GM20431 (cell line): ENCODE results near the gene NRDE2.

Experiments used
- in situ Hi-C: fragments of 300-500 bp; cut with MseI, MboI; formaldehyde crosslinking; loops from one replicate; pipeline ENCODE4 v1.15.0; 2020; ENCODE audit warnings: low sequenced_read_pairs; ENCODE audit not compliant: unreplicated experiment

The NRDE2 gene

DNA sequence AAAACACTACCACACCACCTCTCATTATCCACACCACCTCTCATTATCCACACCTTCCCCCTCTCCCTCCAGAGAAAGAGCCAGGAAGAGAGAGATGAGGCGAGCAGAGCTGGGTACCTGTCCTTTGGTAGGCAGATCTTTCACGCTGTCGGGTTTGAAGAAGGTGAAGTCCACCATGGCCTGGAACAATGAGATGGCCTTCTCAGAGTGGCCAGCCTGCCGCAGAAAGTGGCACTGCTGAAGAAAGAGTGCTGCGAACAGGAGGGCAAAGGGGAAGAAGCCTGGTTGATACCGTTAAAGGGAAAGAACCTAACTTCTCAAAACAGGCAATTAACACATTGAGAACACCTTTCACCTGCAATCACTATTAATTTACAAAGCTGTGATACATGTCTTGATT lies 30.6 kb downstream of the NRDE2 start:
- in situ Hi-C loops: no loop called here

DNA sequence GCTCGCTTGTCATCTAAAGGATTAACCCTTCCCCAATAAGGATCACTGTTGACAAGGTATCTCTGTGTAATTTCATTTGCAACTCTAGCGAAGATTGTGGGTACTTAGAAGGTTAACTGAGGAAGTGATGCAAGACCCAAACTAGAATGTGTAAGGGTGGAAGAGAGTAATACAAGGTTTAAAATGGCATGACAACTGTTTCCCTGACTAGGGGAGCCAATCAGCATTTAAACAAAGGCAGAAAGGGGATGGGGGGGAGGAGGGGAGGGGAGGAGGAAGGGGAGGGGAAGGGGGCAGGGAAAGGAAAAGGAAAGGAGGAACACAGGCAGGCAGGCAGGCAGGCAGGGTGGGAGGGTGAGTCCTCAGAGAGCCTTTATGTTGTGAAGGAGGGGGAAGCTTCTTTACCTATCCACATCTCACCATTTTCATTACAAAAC lies 31.1 kb downstream of the NRDE2 start:
- in situ Hi-C loops: no loop called here

DNA sequence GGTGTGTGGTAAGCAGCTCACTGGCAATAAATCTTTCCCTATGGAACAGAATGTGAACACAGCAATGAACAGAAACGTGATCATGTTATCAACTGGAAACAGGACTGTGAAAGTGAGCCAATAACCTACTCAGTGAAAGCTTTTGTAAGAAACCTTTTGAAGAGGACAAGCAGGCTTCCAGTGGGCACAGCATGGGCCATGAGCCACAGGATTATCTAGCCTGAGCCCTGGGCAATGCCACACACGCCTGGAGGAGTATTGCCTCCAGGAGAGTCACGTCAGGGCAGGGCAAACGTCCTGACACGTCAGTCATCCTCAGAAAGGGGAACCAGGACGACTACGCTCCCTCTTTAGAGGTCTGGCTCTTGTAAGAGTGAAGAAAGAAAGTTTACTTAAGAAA lies 32.3 kb downstream of the NRDE2 start:
- in situ Hi-C loops: no loop called here

DNA sequence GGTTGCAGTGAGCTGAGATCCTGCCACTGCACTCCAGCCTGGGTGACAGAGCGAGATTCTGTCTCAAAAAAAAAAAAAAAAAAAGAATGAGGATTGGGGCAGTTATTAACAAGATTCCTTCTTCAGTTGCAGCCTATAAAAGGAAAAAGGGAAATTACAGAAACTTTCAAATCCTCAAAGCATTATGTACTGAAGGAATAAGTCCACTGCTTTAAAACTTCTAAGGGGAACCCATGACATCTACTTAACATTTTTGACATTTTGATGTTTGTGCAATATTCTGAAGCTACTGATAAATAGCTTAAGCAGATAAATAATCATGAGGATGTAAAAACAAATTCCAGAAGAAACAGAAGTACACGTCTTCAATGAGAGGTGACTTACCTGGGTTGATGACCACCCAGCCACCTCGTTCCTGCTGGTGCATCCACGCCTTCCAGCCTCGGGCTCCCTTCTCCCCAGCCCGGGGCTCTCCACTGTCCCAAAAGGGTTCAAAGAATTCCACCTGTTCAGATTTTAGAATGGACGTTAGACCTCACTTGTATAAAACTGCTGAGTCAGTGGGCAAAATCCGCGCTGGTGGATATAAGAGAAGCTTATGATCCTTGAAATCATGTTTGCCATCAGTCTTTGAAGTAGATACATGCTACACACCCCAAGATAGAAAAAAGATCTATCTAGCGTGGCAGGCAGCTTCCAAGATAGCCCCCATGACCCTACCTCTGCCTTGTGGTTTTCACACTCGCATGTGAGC lies 33.7 kb downstream of the NRDE2 start:
- in situ Hi-C loops: no loop called here

DNA sequence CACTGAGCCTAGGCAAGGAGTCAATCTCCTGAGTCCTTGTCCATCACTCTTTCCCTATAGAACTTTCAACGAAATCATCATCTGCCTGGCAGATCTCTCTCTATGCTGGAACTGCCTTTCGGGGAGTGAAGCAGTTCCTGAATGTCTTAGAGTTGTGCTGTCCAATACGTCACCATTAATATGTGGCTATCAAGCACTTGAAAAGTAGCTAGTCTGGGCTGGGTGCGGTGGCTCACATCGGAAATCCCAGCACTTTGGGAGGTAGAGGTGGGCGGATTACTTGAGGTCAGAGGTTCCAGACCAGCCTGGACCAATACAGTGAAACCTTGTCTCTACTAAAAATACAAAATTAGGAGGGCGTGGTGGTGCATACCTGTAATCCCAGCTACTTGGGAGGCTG lies 35.1 kb downstream of the NRDE2 start:
- in situ Hi-C loops: no loop called here

DNA sequence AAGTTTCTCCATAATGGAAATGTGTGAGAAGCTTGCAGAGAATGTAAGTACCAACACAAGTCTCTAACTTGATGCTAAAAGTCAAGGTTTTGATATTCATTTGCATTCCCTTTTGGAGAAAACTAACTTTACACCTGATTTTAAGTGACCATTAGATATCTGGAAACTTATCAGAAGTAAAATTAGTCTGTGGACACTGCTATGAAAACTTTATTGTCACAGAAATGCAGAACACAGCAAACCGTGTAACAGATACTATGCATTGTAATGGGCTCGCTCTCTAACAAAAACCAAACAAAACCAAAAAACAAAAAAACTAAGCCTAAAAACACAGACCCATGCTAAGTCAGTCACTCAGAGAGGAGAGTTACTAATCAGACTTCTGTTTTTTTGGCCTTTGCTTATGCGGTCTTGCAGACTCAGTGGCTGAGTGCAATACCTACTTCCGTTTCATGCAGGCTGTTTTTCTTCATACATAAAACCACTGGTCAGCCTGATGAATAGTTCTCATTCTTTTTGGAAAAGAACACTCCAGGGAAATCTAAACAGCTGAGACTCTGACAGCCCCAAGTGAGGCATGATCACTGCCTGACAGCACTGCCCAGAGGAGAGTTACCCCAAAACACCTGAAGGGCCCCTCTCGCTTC lies 35.7 kb downstream of the NRDE2 start:
- in situ Hi-C loops: no loop called here

DNA sequence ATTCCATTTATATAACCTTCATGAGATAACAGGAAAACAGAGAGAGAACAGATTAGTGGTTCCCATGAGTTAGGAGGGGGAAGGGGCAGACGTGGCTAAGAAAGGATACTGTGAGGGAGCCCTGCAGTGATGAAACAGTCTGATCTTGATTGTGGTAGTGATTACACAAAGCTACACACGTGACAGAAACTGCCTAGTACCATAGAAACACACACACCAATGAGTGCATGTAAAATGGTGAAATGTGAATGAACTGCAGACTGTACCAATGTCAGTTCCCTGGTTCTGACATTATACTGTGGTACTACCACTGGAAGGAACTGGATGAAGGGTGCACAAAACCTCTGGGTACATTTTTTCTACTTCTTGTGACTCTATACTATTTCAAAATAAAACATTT lies 36.9 kb downstream of the NRDE2 start:
- in situ Hi-C loops: no loop called here

DNA sequence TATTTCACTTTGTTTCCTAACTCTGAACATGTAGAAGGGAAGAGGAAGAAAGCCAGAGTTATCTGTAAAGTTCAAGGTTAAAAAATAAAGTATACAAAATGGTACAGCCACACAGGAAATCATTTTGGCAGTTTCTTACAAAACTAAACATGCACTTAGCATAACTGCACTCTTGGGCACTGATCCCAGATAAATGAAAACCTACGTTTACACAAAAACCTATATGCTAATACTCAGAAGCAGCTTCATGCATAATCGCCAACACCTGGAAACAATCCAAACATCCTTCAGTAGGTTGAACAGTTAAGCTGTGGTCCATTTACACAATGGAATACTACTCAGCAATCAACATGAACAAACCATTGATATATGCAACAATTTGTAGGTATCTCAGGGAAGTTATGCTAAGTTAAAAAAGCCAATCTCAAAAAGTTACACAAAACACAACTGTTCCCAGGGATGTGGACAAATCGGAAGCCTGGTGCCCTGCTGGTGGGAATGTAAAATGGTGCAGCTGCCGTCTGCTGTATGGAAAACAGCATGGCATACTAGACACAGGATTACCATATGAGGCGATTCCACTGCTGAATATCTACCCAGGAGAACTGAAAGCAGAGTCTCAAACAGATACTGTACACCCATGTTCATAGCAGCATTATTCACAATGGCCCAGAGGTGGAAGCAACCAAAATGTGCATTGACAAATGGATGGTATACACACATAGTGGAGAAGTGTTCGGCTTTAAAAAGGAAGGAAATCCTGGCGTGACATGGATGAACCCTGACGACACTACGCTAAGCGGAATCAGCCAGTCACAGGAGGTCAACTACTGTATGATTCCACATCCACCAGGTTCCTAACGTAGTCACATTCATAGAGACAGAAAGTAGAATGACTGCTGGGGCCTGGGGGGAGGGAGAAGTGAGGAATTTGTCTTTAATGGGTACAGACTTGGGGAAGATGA lies 37.7 kb downstream of the NRDE2 start:
- in situ Hi-C loops: no loop called here

DNA sequence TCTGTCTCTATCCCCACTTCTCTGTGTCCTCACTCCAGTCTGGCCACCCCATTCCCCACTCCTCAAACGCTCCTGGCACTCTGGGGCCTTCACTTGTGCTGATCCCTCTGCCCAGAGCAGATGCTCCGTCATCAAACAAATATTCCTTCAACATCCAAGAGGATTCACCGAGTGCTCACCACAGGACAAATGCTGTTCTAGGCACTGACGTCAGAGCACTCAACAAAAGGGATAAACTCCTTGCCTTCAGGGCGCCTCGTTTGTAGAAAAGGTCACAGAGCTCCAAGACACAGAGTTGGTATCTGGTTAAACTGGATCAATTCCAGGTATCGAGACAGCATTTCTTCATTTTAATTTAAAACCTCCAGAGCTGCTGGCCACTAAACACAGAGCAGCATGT lies 40.0 kb downstream of the NRDE2 start:
- in situ Hi-C loops: no loop called here

DNA sequence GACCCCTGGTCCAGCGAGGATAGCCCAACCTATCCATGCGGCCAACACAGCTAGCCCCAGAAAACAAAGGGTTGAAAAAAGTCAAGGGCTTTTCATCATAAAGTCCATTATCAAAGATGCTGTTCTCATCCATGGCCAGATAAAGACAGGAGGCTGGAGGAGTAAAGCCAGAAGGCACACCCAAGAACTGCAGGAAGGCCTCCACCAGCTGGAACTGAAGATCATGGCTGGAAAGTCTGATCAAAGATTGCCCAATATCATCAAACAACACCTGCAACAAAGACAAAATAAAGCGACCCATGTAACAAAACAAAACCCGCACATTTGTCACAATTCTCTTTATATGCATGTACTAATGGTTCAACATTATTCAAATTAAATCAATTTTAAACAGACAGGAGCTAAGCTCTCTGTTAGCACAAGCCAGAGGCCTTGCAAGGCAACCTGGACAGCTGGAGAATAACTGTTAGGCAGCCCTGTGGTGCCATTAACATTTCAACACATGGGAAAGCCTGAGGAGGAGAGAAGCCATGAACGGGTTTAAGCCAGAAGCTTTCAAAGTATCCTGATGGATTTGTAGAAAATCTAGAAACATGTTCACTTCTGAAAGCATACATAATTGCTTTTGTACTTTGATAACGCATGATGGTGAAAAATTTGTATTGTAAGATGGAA lies 41.3 kb downstream of the NRDE2 start:
- in situ Hi-C loops: no loop called here

DNA sequence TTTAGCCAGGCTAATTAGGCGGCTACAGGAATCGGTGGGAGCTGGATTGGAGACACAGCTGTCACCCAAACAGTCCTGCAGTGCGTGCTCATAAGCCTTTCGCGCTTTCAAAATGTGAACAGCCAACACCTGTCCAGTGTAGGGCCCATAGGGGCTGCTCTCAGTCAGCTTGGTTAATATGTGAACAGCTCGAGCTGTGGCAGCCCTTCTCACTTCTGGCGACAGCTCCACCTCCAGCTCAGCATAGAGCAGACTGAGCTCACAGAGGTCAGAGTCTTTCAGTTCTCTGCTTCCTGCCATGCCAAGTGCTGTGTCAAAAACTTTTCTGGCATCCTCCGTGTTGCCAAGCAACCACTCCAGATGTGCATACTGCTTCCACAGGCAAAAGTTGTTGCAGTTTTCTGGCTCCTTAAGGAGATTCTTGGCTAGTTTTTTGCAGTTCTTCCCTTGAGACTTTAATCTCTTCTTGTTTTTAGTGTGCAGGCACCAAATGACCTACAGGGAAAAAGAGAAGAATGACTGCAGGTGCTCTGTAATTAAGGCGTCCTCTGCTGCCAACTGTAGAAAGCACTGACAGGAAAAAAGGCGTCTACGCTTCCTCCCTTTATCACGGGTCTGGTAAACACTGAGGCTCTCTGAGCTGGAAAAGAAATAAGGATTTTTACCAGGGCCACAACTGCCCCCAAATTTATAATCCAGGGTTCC lies 42.9 kb downstream of the NRDE2 start:
- in situ Hi-C loops: no loop called here

DNA sequence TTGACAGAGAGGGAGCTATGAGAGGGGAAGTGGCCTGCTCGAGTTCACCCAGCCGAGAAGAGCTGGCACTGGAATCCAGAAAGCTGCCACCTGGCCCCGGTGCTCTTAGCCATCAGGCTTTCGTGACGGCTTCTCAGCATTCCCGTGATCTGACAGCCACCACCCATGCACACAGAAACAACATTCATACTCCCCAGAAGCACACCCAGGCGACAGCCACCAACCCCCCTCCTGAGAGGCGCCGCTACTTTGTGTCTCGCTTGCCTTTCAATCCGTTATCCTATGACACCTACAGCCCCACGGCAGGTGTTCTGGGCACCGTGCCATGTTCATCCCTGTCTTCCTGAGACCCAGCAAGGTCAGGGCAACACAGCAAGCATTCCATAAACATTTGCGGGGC lies 44.0 kb downstream of the NRDE2 start:
- in situ Hi-C loops: no loop called here

DNA sequence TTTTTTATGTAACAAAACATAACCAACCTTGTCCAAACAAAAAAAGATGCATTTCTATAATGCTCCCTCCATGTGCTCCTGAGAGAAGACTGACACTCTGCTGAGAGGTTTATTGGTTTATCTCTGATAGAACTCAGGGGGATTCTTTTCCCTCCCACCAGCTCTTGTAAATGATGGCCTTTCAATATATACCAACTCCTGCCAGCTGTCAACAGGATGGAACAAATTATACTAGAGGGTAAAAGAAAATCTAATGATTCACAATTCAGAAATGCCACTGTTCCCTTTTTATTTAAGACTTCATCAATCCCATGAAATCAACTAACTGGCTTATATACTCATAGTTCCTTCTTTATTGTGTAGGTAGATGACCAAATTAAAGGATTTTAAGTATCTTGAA lies 50.0 kb downstream of the NRDE2 start:
- in situ Hi-C loops: no loop called here

DNA sequence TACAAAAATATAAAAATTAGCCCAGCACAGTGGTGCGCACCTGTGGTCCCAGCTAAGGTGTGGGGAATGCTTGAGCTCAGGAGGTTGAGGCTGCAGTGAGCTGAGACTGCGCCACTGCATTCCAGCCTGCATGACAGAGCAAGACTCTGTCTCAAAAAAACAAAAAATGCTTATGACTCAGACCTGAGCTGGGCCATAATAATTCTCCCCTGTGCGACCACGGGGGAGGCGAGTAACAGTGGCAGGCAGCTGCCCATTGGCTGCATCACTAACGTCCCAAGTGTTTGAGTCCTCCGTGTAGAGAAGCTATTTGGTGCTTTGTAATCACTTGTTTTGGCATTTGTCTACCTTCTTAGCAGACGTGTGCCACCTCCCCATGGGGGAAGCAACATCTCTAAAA lies 50.5 kb downstream of the NRDE2 start:
- in situ Hi-C loops: no loop called here

DNA sequence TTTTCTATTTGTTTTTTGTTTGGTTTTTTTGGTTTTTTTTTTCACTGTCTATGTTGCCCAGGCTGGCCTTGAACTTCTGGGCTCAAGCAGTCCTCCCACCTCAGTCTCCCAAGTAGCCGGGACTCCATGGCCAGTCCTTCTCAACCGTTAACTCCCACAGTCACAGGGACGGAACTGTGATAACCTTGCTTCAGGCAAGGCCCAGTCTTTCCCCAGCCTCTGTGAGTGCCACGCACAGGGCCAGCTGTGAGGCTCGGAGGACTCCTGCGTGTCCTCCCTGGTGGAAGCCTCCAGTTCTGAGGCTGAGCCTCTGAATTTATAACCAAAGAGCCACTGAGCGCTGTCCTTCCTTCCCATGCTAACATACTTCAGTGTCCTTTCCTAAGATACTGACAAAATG lies 51.6 kb downstream of the NRDE2 start:
- in situ Hi-C loops: no loop called here

DNA sequence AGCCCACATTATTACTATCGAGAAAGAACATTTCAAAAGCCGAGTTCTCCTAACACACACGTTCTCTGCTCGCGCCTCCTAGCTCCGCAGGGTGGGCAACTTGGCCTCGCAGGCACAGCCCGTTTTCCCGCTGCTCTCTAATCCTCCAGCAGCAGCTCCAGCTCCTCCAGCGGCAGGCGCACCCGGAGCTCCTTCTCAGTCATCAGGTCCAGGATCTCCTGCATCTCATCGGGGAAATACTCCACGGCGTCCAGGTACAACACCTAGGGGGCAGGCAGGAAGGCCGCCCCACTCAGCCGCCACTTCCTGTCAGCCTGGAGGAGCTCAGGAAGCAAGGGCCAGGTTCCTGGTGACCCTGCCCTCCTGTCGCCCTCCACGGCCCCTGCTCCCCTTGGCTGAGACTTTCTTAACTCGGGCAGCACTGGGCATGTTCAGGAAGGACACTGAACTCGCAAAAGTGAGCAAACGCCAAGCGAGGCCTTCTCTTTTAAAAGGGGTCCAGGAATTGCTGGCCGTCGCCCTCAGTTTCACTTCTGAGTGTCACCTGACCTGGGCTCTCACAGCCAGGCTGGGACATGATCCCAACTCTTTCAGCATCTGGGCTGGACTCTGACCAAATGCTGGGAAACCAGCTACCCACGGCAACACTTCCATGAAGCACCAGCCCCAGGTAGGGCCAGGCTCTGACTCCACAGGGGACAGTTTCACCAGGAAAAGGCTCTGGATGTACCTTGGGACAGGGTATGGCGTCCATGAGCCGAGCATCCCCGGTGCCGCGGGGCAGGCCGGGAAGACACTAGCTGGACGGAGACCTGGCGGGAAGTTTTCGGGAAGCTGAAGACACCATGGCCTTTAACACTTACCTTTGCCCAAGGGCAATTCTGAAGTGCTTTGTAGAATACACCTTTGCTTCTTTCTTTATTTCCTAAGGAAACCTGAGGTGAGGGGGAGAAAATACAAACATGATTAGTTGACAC lies 53.3 kb downstream of the NRDE2 start:
- in situ Hi-C loops: no loop called here

DNA sequence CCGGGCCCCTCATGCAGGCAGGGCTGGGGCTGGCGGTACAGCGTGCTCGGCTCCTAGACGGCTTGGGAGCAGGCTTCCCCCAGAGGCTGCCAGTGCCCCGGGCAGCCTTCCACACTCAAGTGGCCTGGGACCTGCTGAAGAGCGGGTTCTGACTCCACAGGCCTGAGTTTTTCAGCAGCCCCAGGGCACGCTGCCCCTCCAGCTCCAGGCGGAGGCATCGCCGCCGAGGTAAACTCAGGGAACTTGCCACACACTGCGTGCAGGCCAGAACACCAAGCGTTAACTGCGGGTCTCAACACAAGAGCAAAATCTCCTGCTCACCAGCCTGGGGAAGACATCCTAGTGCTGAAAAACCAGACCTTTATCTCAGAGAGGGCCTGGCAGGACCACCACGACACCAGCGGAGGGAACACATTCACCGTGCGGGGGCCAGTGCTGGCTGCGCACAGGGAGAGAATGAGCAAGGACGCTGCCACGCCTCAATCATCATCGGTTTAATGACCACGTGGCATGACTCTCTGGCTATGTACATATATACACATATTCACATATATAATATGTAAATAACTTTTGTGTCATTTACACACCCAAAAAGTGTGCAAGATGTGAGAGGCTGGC lies 54.1 kb downstream of the NRDE2 start:
- in situ Hi-C loops: no loop called here
